GM21526 (cell line): Measurements from ENCODE around the gene STRA8.

Experiments
- ATAC-seq: cut with Tn5 transposase; IDR thresholded peaks from one replicate; pipeline ENCODE4 v1.9.1; 2021; ENCODE audit warnings: moderate library complexity; ENCODE audit not compliant: unreplicated experiment, low FRiP score

Gene STRA8

DNA sequence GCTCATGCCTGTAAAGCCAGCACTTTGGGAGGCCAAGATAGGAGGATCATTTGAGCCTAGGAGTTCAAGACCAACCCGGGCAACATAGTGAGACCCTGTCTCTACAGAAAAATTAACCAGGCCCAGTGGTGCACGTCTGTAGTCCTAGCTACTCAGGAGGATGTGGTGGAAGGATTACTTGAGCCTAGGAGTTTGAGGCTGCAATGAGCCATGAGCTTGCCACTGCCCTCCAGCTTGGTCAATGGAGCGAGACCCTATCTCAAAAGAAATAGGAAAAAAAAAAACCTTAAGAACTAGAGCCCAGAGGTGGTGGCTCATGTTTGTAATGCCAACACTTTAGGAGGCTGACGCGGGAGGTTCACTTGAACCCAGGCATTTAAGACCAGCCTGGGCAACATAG, 2.2 kb downstream of the STRA8 start:
- ATAC-seq = no peak

DNA sequence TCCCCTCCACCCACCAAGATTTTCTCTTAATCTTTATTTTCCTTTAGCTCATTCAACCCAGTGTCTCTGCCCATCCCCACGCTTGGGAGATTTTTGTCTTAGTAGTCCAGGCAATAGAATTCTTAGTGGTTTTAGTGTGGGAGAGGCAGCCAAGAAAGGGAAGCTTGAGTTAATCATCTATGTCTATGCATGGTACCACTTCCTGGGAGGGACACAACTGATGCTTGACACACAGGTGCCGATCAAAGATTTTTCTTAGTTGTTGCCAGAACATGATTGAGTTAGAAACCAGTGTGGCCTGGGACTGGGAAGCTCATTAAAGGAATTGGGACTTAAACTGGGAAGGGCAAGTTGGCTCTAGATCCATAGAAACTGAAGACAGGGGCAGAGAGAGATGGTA, 3.1 kb downstream of the STRA8 start:
- peak; percentile 61 for ATAC-seq

DNA sequence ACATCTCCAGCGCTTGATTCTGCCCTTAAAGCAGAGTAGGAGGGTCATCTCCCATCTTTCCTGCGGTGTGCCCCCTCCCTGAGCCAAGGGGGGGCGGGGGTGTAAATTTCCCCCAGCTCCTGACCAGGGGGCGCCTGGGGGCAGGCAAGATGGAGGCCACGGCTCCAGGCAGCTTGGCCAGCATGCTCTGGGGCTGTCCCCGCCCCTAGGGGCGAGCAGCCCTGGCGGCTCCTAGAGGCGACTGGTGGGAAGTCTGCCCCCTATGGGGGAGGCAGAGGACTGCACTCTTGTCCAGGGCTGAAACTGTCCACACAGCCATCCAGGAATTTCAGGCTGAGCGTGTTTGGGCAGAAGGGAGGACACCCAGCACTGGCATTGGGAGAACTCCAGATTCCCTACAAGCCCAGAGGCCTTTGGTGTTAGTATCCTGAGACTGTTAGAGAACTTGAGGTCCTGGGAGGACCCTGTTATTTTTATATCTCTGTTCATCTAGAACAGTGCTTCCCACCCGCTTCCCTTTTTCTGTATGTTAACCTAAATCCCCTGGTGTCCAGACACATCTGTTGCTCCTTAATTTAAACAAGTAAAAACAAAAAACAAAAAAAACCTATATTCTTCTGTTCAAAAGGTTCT, 4.6 kb downstream of the STRA8 start:
- ATAC-seq = no peak

DNA sequence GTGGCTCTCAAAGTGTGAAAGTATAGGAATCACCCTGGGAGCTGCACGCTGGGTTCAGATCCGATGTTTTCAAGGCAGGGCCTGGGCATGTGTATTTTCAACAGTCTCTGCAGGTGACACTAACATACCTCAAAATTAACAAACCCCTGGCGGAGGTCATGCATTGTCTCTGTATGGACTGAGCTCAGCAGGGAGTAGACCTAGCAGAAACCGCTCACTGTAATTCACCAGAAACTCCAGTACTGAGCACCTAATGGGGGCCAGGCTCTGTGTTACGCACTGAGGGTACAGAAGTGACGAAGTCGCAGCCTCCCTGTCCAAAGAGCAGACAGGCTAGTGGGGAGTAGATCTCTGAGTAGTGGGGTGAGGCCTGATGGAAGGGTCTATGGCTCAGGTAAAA, 5.6 kb downstream of the STRA8 start:
- no peak for ATAC-seq

DNA sequence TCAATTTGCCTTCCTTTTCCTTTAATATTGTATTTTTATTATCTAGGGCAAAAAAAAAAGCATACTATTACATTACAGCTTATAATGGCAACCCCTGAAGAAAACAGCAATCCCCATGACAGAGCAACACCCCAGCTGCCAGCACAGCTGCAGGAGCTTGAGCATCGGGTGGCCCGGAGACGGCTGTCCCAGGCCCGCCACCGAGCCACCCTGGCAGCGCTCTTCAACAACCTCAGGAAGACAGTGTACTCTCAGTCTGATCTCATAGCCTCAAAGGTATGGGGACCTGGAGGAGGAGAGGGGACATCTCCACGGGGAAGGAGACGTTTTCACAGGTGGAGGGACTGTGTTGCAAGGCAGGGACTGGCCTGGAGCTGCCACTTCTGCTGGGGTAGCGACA, 6.8 kb downstream of the STRA8 start:
- no peak for ATAC-seq

DNA sequence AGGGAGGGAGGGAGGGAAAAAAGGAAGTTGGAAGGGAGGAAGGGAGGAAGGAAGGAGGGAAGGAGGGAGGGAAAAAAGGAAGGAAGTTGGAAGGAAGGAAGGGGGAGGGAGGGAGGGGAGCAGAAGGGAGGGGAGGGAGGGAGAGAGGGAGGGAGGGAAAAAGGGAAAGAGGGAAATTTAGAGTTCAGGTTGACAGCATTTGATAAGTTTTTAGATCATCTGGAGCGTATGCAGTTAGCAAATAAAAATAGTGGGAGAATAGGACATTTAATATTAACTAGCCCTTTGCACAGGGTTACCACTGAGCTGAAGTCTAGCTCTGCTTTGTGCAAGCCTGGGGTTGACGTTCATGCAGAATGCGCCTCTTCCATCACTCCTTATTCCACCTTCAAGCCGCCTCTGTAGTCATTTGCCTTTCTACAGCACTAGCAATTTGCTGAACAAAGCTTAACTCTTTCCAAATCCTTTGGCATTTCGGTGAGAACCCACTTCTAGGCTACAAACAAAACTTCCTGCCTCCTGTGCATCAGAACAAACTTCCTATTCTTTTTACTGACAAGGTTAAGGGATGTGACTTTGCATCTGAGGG, 8.6 kb downstream of the STRA8 start:
- no peak for ATAC-seq

DNA sequence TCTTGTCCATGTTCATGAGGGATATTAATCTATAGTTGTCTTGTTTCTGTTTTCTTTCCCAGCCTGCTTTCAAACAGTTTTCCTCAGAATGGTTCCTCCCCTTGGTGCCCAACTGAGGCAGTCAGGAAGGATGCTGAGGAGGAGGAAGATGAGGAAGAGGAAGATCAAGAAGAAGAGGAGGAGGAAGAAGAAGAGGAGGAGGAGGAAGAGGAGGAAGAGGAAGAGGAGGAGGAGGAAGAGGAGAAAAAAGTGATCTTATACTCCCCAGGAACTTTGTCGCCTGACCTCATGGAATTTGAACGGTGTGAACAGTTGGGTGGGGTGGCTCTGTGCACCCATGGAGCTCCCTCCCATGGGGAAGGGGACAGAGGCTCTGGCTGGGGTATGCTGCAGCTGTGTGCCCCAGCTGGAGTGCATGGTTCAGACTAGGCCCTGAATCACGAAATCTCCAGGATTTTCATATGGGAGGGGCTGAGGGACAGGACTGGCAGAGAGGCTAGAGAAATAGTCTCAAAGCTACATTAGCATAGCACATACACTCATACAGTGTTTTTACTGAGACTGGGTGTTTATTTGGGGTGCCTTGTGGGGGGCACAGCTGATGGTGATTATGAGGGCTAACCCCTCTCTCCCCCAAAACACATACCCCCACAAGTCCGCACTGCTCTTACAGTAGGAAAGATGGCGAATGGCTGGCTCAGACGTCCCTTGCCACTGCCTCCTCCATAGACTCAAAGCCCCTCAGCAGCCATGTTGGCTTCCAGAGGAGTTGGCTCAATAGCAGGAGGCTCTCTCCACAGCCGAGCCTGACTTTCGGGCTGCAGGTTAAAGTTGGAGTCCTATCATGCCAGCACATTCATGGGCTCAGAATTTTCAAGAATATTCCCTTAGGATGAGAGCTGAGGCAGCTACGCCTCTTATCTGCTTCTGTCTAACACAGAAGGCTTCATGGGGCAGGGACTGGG, 11.9 kb downstream of the STRA8 start:
- no peak for ATAC-seq

DNA sequence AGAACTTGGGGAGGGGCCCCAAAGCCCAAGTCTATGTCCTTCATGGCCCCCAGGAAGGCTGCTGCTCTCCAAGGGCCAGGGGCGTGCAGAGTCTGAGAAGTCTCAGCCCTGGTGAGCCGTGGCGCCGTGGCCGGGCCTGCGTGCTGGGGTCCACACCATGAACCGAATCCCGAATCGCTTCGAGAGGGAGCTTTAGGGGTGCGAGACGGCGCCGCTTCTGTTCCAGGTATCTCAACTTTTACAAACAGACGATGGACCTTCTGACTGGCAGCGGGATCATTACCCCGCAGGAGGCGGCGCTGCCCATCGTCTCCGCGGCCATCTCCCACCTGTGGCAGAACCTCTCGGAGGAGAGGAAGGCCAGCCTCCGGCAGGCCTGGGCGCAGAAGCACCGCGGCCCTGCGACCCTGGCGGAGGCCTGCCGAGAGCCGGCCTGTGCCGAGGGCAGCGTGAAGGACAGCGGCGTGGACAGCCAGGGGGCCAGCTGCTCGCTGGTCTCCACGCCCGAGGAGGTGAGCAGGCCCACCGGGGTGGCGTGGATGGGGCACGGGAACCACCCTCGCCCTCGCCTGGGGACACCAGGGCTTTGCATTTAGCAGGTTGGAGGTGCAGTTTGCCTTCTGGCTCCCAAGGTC, 12.7 kb downstream of the STRA8 start:
- ATAC-seq = no peak

DNA sequence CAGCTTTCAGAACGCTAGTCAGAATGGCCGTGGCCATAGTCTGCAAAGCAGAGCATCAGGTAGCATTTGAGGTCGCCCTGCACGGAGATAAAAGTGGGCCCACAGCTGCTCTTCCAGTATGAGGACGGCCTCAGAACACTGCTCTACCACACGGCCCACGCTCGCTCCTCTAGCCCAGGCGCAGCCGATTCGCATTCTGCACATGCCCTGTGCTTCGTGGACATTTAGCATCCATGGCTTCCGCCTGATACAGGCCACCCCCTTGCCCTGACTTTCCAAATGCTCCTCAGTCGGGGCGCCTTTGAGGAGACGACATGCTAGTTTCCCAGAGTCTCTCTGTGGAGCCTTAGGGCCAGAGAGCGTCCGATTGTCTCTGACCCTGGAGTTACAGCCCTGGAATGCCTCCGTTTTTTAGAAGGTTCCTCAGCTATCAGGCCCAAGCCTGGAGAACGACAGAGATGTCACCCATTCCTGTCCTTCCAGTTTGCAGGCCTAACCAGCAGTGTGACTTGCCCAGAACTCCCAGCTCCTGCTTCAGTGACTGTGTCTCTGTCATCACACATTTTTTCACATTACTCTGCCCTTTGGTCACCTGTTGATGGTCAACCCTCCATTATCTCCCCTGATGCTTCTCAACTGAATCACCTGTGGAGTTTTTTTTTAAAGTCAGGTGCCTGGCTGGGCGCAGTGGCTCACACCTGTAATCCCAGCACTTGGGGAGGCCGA, 14.3 kb downstream of the STRA8 start:
- no peak for ATAC-seq

DNA sequence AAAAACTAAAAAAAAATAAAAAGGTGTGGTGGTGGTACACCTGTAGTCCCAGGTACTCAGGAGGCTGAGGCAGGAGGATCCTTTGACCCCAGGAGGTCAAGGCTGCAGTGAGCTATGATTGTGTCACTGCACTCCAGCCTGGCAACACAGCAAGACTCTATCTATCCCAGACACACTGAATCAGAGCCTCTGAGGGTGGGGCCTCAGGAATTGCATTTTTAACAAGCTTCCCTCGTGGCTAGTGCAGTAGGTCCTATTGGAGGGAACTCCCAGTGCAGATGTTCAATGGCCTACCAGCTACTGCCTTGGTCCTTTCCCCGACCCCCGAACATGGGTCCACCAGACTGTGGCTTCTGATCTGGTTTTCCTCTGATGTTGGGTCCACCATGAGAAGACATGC, 14.9 kb downstream of the STRA8 start:
- ATAC-seq = no peak

DNA sequence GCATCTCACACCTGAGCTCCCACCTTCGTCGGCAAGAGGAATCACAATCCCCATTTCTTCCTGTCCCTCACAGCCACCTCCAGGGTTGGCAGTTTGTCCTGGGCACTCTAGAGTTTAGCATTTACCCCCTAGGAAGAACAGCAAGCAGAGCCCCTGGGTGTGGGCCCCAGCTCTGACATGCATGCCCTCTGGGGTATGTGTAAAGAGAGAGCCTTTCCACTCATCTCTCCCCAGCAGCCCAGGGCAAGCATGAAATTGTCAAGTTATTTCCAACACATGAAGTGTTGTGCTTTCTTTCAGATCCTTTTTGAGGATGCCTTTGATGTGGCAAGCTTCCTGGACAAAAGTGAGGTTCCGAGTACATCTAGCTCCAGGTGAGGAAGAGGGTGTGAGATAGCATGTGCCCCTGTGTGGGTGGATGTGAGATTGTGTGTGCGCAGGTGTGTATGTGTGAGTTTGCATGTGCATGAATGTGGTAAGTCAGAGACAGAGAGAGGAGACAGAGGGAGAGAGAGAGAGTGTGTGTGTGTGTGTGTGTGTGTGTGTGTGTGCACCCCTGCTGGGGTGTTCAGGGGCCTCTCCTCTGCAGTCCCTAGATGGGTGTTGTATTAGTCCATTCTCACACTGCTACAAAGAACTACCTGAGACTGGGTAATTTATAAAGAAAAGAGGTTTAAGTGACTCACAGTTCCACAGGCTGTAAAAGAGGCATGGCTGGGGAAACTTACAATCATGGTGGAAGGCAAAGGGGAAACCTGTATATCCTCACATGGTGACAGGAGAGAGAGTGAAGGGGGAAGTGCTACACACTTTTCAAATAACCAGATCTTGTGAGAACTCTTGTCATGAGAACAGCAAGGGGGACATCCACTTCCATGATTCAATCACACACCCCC, 18.1 kb downstream of the STRA8 start:
- no peak for ATAC-seq

DNA sequence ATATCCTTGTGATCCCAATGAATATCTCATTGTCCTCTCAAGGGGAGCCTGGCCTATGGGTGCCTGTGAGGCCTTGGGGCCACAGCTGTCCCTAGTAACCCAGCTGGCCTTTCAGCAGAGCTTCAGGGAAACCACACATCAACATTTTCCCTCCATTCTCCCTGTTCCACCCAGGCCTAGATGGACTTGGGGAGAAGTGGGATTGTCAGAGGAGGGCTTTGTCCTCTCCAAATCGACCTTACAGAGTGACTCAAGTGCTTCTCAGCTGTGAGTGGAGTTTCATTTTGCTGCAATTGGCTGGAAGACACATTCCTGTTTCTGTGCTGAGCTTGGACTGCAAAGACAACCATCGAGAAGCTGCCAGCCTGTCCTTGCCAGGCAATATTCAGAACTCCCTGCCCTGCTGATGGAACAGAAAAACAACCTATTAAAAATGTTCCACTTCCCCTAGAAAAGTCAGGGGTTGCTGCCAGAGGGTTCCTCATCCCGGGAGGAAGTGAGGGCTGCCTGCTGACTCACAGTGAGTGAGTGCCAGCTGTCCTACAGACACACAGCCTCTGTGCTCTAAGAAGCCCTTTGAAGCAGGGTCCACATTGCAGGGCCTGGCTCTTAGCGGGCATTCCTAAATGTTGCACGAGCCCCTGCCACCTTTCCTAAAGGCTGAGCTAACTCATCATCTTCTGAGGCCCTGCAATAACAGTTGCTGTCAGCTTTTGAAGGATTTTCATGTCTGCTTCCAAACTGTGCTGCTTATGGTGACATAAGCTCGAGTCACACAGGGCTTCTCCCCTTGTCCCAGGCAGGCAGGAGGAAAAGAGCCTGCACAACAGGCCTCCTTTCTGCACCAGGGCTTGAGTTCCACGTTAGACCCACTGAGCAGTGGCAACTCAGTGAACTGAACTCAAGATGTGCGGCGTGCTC, 20.5 kb downstream of the STRA8 start:
- no peak for ATAC-seq

DNA sequence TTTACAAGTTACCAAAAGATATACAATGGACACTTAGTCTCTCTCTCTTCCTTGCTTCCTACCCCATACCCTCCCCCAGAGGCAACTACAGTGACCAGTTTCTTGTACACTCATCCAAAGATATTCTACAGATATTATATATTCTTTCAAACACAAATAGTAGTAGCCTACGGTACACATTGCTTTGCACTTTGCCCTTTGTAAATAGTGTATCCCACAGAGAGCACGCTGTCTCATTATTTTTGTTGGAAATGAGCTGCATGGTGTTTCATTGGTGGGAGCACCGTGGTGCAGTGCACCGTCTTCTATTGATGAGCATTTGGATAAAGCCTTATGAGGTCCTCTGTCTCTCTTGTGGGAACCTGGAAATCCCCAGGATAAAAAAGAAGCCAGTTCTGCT, 24.2 kb downstream of the STRA8 start:
- ATAC-seq = no peak

DNA sequence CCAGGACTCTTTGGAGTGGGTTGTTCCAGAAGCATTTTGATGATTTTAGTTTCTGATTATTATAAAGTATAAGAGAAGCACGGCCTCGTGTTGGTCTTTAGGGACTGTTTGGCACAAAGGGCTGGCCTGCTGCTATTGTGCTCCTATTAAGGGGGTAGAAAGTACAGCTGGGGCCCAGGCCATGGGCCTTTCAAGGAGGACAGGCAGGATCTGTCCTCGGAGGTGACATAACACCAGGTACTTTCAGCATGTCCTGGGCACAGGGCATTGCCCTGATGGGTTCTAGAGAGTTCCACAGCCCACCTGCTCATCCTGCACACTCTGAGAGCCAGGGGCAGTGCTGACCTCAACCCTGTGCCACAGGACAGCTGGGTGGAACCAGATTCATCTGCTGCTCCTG, 24.9 kb downstream of the STRA8 start:
- ATAC-seq = no peak

DNA sequence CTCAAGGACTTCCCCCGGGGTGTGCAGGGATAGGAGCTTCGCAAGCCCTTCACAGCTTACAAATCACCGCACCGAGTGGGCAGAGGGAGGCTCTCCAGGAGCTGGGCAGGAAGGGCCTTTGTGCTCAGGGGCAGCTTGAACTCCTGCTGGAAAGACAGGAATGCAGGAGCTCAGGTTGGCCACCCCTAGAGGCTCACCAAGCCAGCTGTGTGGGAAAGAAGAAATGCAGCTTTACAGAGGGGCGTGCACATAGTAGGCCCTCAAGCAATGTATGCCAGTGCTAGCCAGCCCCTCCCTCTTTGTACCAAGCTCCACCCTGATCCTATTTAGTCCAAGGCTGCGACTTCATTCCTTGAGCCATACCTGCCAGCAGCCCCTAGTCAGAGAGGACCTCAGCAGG, 26.1 kb downstream of the STRA8 start:
- no peak for ATAC-seq

DNA sequence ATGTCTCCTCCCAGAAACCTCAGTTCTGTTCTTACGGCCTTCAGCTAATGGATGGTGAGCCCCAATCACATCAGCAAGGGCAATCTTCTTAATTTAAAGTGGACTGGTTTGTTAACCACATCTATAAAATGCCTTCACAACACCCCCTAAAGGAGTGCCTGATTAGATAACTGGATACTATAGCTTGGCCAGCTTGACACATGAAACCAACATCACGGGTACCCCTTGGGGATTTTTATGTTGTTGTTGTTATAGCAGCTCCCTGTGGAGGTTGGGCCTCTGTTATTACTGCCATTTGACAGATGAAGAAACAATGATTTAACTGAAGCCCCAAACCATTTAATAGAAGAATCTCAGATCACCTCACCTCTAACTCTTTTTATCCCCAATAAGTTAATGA, 26.8 kb downstream of the STRA8 start:
- ATAC-seq = no peak

DNA sequence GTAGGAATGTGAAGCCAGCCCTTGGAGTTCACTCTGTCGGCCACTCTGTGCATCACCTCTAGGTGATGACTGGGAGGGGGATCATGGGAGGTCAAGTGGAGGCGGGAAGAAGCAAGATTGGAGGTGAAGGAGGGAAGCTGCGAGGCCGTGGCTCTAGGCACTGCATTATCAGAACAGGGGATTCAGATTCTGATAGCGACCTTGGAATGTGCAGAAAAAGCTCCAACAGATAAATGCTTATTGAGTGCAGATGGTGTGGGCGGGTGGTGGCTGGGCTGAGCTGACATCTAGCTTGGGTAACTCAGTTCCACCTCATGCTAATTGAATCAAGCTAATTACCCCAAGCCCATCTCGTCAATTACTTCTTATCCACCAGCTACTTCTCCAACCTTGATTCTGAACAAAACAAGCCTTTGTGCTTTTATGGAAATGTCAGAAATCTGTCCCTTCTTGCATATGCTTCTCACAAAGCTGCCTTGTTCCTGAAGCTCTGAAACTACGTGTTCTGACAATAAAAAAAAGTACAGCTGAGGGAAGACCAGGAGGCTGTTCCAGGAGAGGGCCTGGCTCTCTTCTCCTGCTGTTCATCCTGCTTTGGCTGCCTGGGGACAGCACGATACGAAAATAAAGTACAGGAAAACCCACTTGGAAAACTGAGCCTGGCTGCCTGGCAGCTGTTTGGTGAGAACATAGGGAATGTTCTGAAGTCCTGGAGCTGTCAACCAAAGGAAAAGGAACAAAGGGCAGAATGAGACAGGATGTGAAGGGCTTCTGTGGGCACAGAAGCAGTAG, 27.5 kb downstream of the STRA8 start:
- ATAC-seq = no peak
